GM19452 (cell line): ENCODE results near the gene NHLH1.

Experiments used
- ATAC-seq: cut with Tn5 transposase; IDR thresholded peaks from one replicate; pipeline ENCODE4 v1.9.1; 2021; ENCODE audit not compliant: unreplicated experiment

The NHLH1 gene

GRCh38 chr1:160410406-160411005, 43.6 kb downstream of the NHLH1 start:
- ATAC-seq: no peak

- no peak for ATAC-seq
These were observed 44.6 kb downstream of the NHLH1 start for GRCh38 chr1:160411271-160412027.

GRCh38 chr1:160412028-160412362, 45.1 kb downstream of the NHLH1 start:
- ATAC-seq: no peak

GRCh38 chr1:160413716-160414115, 46.8 kb downstream of the NHLH1 start:
- no peak for ATAC-seq

GRCh38 chr1:160414881-160415280, 48.0 kb downstream of the NHLH1 start:
- no peak for ATAC-seq

GRCh38 chr1:160415696-160416290, 48.9 kb downstream of the NHLH1 start:
- ATAC-seq: no peak

- no peak for ATAC-seq
These were observed 49.5 kb downstream of the NHLH1 start for GRCh38 chr1:160416369-160416768.

GRCh38 chr1:160418483-160418882, 51.6 kb downstream of the NHLH1 start:
- ATAC-seq: no peak

- ATAC-seq: no peak
These were observed 52.4 kb downstream of the NHLH1 start for GRCh38 chr1:160419150-160419837.

- no peak for ATAC-seq
These were observed 52.9 kb downstream of the NHLH1 start for GRCh38 chr1:160419838-160420169.

GRCh38 chr1:160420881-160421842, 54.3 kb downstream of the NHLH1 start:
- no peak for ATAC-seq

- no peak for ATAC-seq
These were observed 55.0 kb downstream of the NHLH1 start for GRCh38 chr1:160421881-160422280.
